SU-DHL-6 (cell line): ENCODE results near the gene ZNF227.
"Not testable (repeated sequence)": the region's sequence is repeated elsewhere in the genome, so short reads cannot be mapped to it uniquely, and the experiment has no call there.

Experiments
- H2AFZ ChIP-seq: fragments of 200-600 bp; sonication (generic); 2 replicates; pipeline ENCODE4 v1.6.1; 2014; ENCODE audit warnings: low read depth, mild to moderate bottlenecking, moderate library complexity, mixed read lengths, antibody characterized with exemption, low read length; ENCODE audit not compliant: severe bottlenecking
- H3F3A ChIP-seq: fragments of 200-600 bp; shearing (Covaris generic); 2 replicates; pipeline ENCODE4 v1.6.0; 2016; ENCODE audit warnings: antibody characterized with exemption, mild to moderate bottlenecking; ENCODE audit not compliant: insufficient read depth
- H3K27ac ChIP-seq: fragments of 200-600 bp; sonication (generic); 2 replicates; pipeline ENCODE4 v1.5.1; 2016; ENCODE audit warnings: low read depth, mild to moderate bottlenecking, low read length, moderate library complexity, mixed read lengths
- H3K27me3 ChIP-seq: fragments of 200-600 bp; sonication (generic), shearing (Covaris generic); 2 replicates; pipeline ENCODE4 v1.6.0; 2014; ENCODE audit warnings: mild to moderate bottlenecking, low read length
- H3K36me3 ChIP-seq: fragments of 200-600 bp; sonication (generic); 2 replicates; pipeline ENCODE4 v1.6.1; 2014; ENCODE audit warnings: mild to moderate bottlenecking, low read length, mixed read lengths
- H3K4me2 ChIP-seq: fragments of 300-600, 200-600 bp; shearing (Covaris generic), sonication (generic); 2 replicates; pipeline ENCODE4 v1.6.0; 2014; ENCODE audit warnings: low read length, low read depth, mild to moderate bottlenecking; ENCODE audit not compliant: poor library complexity, severe bottlenecking
- H3K4me3 ChIP-seq: fragments of 200-600 bp; sonication (generic); 2 replicates; pipeline ENCODE4 v1.5.1; 2014; ENCODE audit warnings: antibody characterized with exemption, low read length, mild to moderate bottlenecking, mixed read lengths; ENCODE audit not compliant: insufficient read depth, poor library complexity, severe bottlenecking
- H3K79me2 ChIP-seq: fragments of 200-600 bp; sonication (generic); 2 replicates; pipeline ENCODE4 v1.6.1; 2014; ENCODE audit warnings: mild to moderate bottlenecking, low read length, moderate library complexity; ENCODE audit not compliant: insufficient read depth
- H3K9ac ChIP-seq: fragments of 200-600 bp; sonication (generic); 2 replicates; pipeline ENCODE4 v1.7.0; 2014; ENCODE audit warnings: mild to moderate bottlenecking, low read length
- H3K9me2 ChIP-seq: fragments of 200-600 bp; sonication (generic); replicated peaks from 2 replicates; pipeline ENCODE4 v1.6.1; 2014; ENCODE audit warnings: low read length; ENCODE audit not compliant: insufficient read depth
- H3K9me3 ChIP-seq: fragments of 200-600 bp; sonication (generic); 2 replicates; pipeline ENCODE4 v1.6.1; 2014; ENCODE audit warnings: low read length, mixed read lengths; ENCODE audit not compliant: insufficient read depth
- H4K20me1 ChIP-seq: fragments of 200-600 bp; sonication (generic); 2 replicates; pipeline ENCODE4 v1.6.1; 2014; ENCODE audit warnings: low read depth, mild to moderate bottlenecking, antibody characterized with exemption, low read length, moderate library complexity, mixed read lengths
- EZH2phosphoT487 ChIP-seq: fragments of 200-600 bp; sonication (generic), shearing (Covaris generic); conservative IDR thresholded peaks from 2 replicates; pipeline ENCODE4 v1.6.1; 2018; ENCODE audit warnings: mild to moderate bottlenecking, antibody characterized with exemption, low read length, moderate library complexity, mixed read lengths
- TF ChIP-seq, protein P1 (sequence below): fragments of 200-600 bp; sonication (generic); IDR thresholded peaks from one replicate; pipeline ENCODE4 v1.5.1; 2017; ENCODE audit warnings: antibody characterized with exemption, mild to moderate bottlenecking, low read length, moderate library complexity; ENCODE audit not compliant: insufficient read depth, poor library complexity, severe bottlenecking

The ZNF227 gene

DNA sequence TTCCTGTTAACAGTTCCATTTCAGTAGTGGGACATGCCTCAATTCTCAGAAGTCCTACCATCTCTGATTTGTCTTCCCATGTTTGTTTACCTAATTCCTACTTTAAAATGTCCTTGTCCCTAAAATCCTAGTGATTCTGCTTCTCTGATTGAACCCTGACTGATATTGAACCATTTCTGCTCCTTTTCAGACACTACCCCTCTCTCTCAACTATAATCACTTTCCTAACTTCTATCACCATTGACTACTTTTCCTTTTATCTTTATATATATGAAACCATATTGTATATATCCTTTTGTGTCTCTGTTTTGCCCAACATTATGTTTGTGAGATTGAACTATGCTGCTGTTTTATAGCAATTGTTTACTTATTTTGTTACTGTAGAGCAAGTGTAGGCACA is 15.6 kb upstream of the ZNF227 start:
- Histone ChIP-seq H3F3A (peaks cover 3% of the 10 kb centered on the region; the same call in 1 of the 2 replicates), H2AFZ (no peak overlapping the region), H3K4me2 (no peak overlapping the region), H3K9me3 (0 out of 2 replicates have a peak, but pooled peaks cover 7% of the 10 kb centered on the region), H4K20me1 (no peaks in the 10 kb centered on the region), H3K27ac (no peak overlapping the region), H3K36me3 (peaks cover 5% of the 10 kb centered on the region; the same call in 1 of the 2 replicates), H3K9me2 (no peaks in the 10 kb centered on the region), H3K79me2 (no peaks in the 10 kb centered on the region), H3K4me3 (no peak overlapping the region), H3K9ac (no peak overlapping the region), H3K27me3 (no peaks in the 10 kb centered on the region)
- TF ChIP-seq, protein P1, sequence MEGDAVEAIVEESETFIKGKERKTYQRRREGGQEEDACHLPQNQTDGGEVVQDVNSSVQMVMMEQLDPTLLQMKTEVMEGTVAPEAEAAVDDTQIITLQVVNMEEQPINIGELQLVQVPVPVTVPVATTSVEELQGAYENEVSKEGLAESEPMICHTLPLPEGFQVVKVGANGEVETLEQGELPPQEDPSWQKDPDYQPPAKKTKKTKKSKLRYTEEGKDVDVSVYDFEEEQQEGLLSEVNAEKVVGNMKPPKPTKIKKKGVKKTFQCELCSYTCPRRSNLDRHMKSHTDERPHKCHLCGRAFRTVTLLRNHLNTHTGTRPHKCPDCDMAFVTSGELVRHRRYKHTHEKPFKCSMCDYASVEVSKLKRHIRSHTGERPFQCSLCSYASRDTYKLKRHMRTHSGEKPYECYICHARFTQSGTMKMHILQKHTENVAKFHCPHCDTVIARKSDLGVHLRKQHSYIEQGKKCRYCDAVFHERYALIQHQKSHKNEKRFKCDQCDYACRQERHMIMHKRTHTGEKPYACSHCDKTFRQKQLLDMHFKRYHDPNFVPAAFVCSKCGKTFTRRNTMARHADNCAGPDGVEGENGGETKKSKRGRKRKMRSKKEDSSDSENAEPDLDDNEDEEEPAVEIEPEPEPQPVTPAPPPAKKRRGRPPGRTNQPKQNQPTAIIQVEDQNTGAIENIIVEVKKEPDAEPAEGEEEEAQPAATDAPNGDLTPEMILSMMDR: no peak
- no peak for TF ChIP-seq EZH2phosphoT487

GRCh38 chr19:44202470-44202869 is 9.9 kb upstream of the ZNF227 start:
- Histone ChIP-seq H3K27me3 (no peaks in the 10 kb centered on the region), H2AFZ (no peak overlapping the region), H4K20me1 (no peaks in the 10 kb centered on the region)

GRCh38 chr19:44202974-44203373 is 9.4 kb upstream of the ZNF227 start:
- Histone ChIP-seq H2AFZ (no peak overlapping the region), H4K20me1 (no peaks in the 10 kb centered on the region), H3K27ac (no peak overlapping the region), H3K79me2 (no peaks in the 10 kb centered on the region), H3K9ac (no peak overlapping the region), H3F3A (no peaks in the 10 kb centered on the region; the same call in 1 of the 2 replicates), H3K4me2 (no peak overlapping the region), H3K4me3 (no peak overlapping the region), H3K9me2 (no peaks in the 10 kb centered on the region), H3K27me3 (no peaks in the 10 kb centered on the region), H3K9me3 (peaks cover 13% of the 10 kb centered on the region; the same call in 1 of the 2 replicates), H3K36me3 (0 out of 2 replicates have a peak, but pooled peaks cover 3% of the 10 kb centered on the region)
- TF ChIP-seq EZH2phosphoT487: no peak
- TF ChIP-seq, protein P1: no peak

More at GRCh38 chr19:44202470-44202869, 9.9 kb upstream of the ZNF227 start:
- Histone ChIP-seq H3K79me2 (no peaks in the 10 kb centered on the region), H3K4me3 (no peak overlapping the region), H3K4me2 (no peak overlapping the region), H3F3A (no peaks in the 10 kb centered on the region; the same call in 1 of the 2 replicates), H3K9me2 (no peaks in the 10 kb centered on the region), H3K27ac (no peak overlapping the region), H3K9me3 (peaks cover 13% of the 10 kb centered on the region; the same call in 1 of the 2 replicates), H3K36me3 (0 out of 2 replicates have a peak, but pooled peaks cover 3% of the 10 kb centered on the region), H3K9ac (no peak overlapping the region)
- TF ChIP-seq, protein P1: no peak
- no peak for TF ChIP-seq EZH2phosphoT487

DNA sequence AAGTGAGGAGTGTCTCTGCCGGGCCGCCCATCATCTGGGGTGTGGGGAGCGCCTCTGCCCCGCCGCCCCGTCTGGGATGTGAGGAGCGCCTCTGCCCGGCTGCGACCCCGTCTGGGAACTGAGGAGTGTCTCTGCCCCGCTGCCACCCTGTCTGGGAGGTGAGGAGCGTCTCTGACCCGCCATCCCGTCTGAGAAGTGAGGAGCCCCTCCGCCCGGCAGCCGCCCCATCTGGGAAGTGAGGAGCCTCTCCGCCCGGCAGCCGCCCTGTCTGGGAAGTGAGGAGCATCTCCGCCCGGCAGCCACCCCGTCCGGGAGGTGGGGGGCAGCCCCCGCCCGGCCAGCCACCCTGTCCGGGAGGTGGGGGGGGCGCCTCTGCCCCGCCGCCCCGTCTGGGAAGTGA is 8.5 kb upstream of the ZNF227 start:
- not testable (repeated sequence) for H3F3A ChIP-seq, H3K36me3 ChIP-seq, H2AFZ ChIP-seq, H3K79me2 ChIP-seq, H3K27me3 ChIP-seq, H3K4me2 ChIP-seq, H3K27ac ChIP-seq, H3K9me2 ChIP-seq, H3K9ac ChIP-seq, H3K4me3 ChIP-seq, H4K20me1 ChIP-seq
- H3K9me3 ChIP-seq: peaks cover 13% of the 10 kb centered on the region; the same call in 1 of the 2 replicates
